B cell (primary cell): ENCODE results near the gene NUP214. TPM values are rescaled to one million over a fixed set of nuclear protein-coding genes. Genes with fewer than 3 reads are reported as not detected.

ENCODE experiments used
- ATAC-seq: fragments of 200-7000 bp; cut with Tn5 transposase; one replicate; pipeline ENCODE4 v1.10.0; 2021; ENCODE audit warnings: low read depth, mild to moderate bottlenecking, moderate number of reproducible peaks, moderate library complexity
- CTCF ChIA-PET: fragments of 350-600 bp; sonication (Branson Sonifier 250); formaldehyde crosslinking; loops from one replicate; lab custom pipeline; 2021; ENCODE audit warnings: antibody characterized with exemption, inconsistent platforms; lab: Charles Lee
- POLR2A ChIA-PET: fragments of 350-600 bp; sonication (Branson Sonifier 250); formaldehyde crosslinking; loops from one replicate; lab custom pipeline; 2021; ENCODE audit warnings: antibody characterized with exemption; lab: Charles Lee
- DNase-seq: peaks from one replicate; pipeline ENCODE4 v3.0.0; 2013
- H2AFZ ChIP-seq: 2 replicates; pipeline ENCODE4 v1.6.1; 2012; ENCODE audit warnings: mild to moderate bottlenecking, low read depth, low read length; ENCODE audit not compliant: insufficient read depth, poor library complexity, severe bottlenecking
- H3K27ac ChIP-seq, 2 donors: 1 replicate in 1 of 2; 2 replicates in 1 of 2; pipeline ENCODE4 v1.5.1; 2012 to 2013; ENCODE audit warnings: low read length in 2 of 2, mild to moderate bottlenecking in 2 of 2, moderate library complexity in 1 of 2
- H3K27me3 ChIP-seq, 4 experiments: fragments of 200-600 bp in 1 of 4; sonication (generic) in 1 of 4; replicated peaks in 1 of 4; 1 replicate in 2 of 4; 2 replicates in 2 of 4; pipeline versions ENCODE4 v1.6.1 to v1.7.0; 2013 to 2016; ENCODE audit warnings: low read length in 3 of 4, mild to moderate bottlenecking in 2 of 4, mixed read lengths in 1 of 4, moderate library complexity in 1 of 4; ENCODE audit not compliant: insufficient read depth in 4 of 4, control insufficient read depth in 3 of 4; ENCODE audit errors: control extremely low read depth in 1 of 4
- H3K36me3 ChIP-seq, 2 experiments: replicated peaks in 1 of 2; 1 replicate in 1 of 2; 2 replicates in 1 of 2; pipeline versions ENCODE4 v1.6.1 to v1.7.1; 2013; ENCODE audit warnings: low read length in 1 of 2; ENCODE audit not compliant: insufficient read depth in 2 of 2, control insufficient read depth in 1 of 2; ENCODE audit errors: control extremely low read depth in 1 of 2, extremely low read depth in 1 of 2
- H3K4me1 ChIP-seq, 2 donors: fragments of 200-600 bp in 1 of 2; sonication (generic) in 1 of 2; 1 replicate in 1 of 2; 2 replicates in 1 of 2; pipeline versions ENCODE4 v1.5.1 to v1.6.1; 2013 to 2017; ENCODE audit warnings: low read length in 2 of 2; ENCODE audit not compliant: control insufficient read depth in 2 of 2, insufficient read depth in 2 of 2
- H3K4me2 ChIP-seq: replicated peaks from 2 replicates; pipeline ENCODE3; 2012; ENCODE audit warnings: mild to moderate bottlenecking, low read depth, low read length; ENCODE audit not compliant: poor library complexity, severe bottlenecking
- H3K4me3 ChIP-seq, 5 experiments: fragments of 200-600 bp in 1 of 5; sonication (generic) in 1 of 5; 1 replicate in 3 of 5; 2 replicates in 2 of 5; pipeline versions ENCODE4 v1.5.1 to v1.7.0; 2011 to 2016; ENCODE audit warnings: low read length in 4 of 5, mild to moderate bottlenecking in 4 of 5, low read depth in 2 of 5, control low read depth in 1 of 5, moderate library complexity in 1 of 5; ENCODE audit not compliant: insufficient read depth in 1 of 5; ENCODE audit errors: control extremely low read depth in 1 of 5, extremely low read depth in 1 of 5
- H3K79me2 ChIP-seq: fragments of 200-600 bp; sonication (generic); one replicate; pipeline ENCODE4 v1.6.0; 2016; ENCODE audit warnings: low read length; ENCODE audit not compliant: control insufficient read depth, insufficient read depth
- H3K9ac ChIP-seq: fragments of 200-600 bp; sonication (generic); 2 replicates; pipeline ENCODE4 v1.6.1; 2017; ENCODE audit warnings: mild to moderate bottlenecking, low read length, moderate library complexity
- H3K9me3 ChIP-seq, 3 donors: one replicate each; pipeline versions ENCODE4 v1.6.1 to v1.7.1; 2013; ENCODE audit warnings: low read length in 2 of 3; ENCODE audit not compliant: control insufficient read depth in 2 of 3, insufficient read depth in 1 of 3; ENCODE audit errors: control extremely low read depth in 1 of 3
- H4K20me1 ChIP-seq: 2 replicates; pipeline ENCODE4 v1.6.0; 2012; ENCODE audit warnings: mild to moderate bottlenecking, low read length; ENCODE audit not compliant: insufficient read depth, control insufficient read depth, poor library complexity, severe bottlenecking
- H3K27ac Mint-ChIP-seq: one replicate; pipeline ENCODE4 v1.8.0; 2021; ENCODE audit warnings: mixed read lengths
- H3K27me3 Mint-ChIP-seq: one replicate; pipeline ENCODE4 v1.8.0; 2021; ENCODE audit warnings: mixed read lengths
- H3K4me1 Mint-ChIP-seq: one replicate; pipeline ENCODE4 v1.8.0; 2021; ENCODE audit warnings: mixed read lengths
- H3K4me3 Mint-ChIP-seq: one replicate; pipeline ENCODE4 v1.8.0; 2021; ENCODE audit warnings: mixed read lengths
- H3K9me3 Mint-ChIP-seq: one replicate; pipeline ENCODE4 v1.8.0; 2022; ENCODE audit warnings: mixed read lengths; ENCODE audit not compliant: insufficient read depth
- EZH2 ChIP-seq: IDR thresholded peaks from 2 replicates; pipeline ENCODE4 v1.6.1; 2012; ENCODE audit warnings: borderline replicate concordance, low read depth, mild to moderate bottlenecking, moderate library complexity, low read length; ENCODE audit not compliant: insufficient read depth, poor library complexity, severe bottlenecking
- WGBS: methylation state at CpG from one replicate; pipeline ENCODE4 v1.1.5; 2013; ENCODE audit warnings: missing lambda C conversion rate; ENCODE audit not compliant: insufficient coverage; 5-methylcytosine and 5-hydroxymethylcytosine counted together
- intact Hi-C: fragments of 100-400 bp; cut with micrococcal nuclease; formaldehyde crosslinking; loops from one replicate; pipeline ENCODE4 v1.10.0; 2022
- polyA plus RNA-seq: library from polyadenylated mRNA; depleted of rRNA; stranded (reverse); fragments of >200 nt; gene quantifications from 2 replicates; pipeline ENCODE4 v1.2.3, GENCODE V29; 2012
- total RNA-seq, 2 donors: library from RNA; stranded (reverse); fragments of 120-200 nt in 1 of 2; gene quantifications; 1 replicate in 1 of 2; 2 replicates in 1 of 2; pipeline versions ENCODE4 v1.2.3 to v1.2.4, GENCODE V29; 2013 to 2022
- TF ChIP-seq, protein P1 (sequence below): fragments of 200-600 bp; IDR thresholded peaks from one replicate; pipeline ENCODE4 v1.8.0; 2022; ENCODE audit warnings: antibody characterized with exemption, mild to moderate bottlenecking

Gene NUP214
- total and polyA plus RNA-seq, 2 donors (not counting 1 experiment from before 2014, with no cell fraction given) = 19.0 to 94.6 TPM

DNA sequence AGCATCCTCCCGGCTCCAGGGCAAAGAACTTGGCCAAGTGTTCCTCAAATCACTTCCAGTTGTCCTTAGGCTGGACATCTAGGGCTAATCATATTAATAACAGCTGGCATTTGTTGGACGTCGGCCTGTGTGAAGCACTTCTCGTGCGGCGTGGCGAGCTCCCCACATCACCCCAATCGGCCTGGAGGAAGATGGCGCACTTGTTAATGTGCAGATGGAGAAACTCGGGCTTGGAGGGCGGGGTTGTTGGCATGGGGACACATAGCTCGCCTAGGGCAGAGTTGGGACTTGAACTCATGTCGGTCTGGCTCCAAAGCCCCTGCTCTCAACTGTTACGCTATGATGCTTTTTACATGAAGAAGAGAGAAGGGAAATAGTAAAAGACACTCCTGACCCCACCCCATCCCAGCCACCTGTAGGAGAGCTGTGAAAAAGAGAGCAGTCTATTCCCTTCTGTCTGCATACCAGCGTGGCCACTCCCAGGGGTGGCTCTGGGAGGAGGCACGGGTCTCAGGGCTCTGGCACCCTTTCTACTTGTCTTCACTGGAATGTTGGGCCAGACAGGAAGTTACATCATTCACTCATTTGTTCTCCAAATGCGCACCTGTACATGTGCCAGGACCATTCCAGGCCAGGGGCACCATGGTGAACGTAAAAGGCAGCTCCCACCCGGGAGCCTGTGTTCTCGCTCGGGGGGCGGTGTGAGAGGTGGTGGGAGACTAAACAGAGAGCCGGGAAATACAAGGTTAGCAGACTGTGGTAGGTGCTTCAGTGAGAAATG is 12.8 kb upstream of the NUP214 start:
- Mint-ChIP-seq H3K4me1 (no peaks in the 10 kb centered on the region), H3K27me3 (peaks cover 9% of the 10 kb centered on the region), H3K4me3 (no peak overlapping the region), H3K27ac (no peak overlapping the region), H3K9me3 (no peaks in the 10 kb centered on the region)
- no peaks in the 10 kb centered on the region for H3K79me2 ChIP-seq
- H3K36me3 ChIP-seq = no peaks in the 10 kb centered on the region
- no peak overlapping the region for H3K4me3 ChIP-seq
- ChIA-PET CTCF (interaction anchor here (0.7 to 1.3 kb wide), 2 partner anchors 12 to 31 kb away, joined by 3 read pairs; no protein-coding TSS in a partner anchor), POLR2A (no interaction called here)
- TF ChIP-seq, protein P1, sequence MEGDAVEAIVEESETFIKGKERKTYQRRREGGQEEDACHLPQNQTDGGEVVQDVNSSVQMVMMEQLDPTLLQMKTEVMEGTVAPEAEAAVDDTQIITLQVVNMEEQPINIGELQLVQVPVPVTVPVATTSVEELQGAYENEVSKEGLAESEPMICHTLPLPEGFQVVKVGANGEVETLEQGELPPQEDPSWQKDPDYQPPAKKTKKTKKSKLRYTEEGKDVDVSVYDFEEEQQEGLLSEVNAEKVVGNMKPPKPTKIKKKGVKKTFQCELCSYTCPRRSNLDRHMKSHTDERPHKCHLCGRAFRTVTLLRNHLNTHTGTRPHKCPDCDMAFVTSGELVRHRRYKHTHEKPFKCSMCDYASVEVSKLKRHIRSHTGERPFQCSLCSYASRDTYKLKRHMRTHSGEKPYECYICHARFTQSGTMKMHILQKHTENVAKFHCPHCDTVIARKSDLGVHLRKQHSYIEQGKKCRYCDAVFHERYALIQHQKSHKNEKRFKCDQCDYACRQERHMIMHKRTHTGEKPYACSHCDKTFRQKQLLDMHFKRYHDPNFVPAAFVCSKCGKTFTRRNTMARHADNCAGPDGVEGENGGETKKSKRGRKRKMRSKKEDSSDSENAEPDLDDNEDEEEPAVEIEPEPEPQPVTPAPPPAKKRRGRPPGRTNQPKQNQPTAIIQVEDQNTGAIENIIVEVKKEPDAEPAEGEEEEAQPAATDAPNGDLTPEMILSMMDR = no peak
- no peak for TF ChIP-seq EZH2
- H2AFZ ChIP-seq = no peak overlapping the region
- no peak overlapping the region for H3K27ac ChIP-seq
- H3K4me1 ChIP-seq = no peaks in the 10 kb centered on the region
- no peak for ATAC-seq
- H3K4me2 ChIP-seq = no peak overlapping the region
- H3K9me3 ChIP-seq = no peaks in the 10 kb centered on the region
- WGBS = 92% methylated on average over 14 of the region's 23 CpGs
- intact Hi-C loops = no loop called here
- no peak for DNase-seq
- H4K20me1 ChIP-seq = no peaks in the 10 kb centered on the region
- H3K27me3 ChIP-seq = peaks cover 0 to 6% (median 0%) of the 10 kb centered on the region in 4 experiments
- no peak overlapping the region for H3K9ac ChIP-seq

DNA sequence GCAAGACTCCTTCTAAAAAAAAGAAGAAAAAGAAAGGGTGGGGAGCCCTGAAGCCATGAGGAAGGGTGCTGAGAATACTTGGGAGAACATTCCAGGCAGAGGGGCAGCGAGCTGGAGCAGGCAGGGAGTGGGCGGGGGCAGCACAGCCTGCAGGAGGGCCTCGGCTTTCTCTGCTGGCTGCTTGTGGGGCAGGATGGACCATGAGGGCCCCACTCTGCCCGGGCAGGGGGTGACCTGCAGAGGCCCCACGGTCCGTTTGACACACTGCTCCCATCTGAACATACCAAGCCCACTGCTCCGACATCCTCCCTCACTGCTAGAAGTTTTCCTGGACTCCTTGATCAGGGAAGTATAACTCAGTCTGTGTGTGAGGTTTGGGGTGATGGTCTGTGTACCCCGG is 11.7 kb upstream of the NUP214 start:
- Mint-ChIP-seq H3K9me3 (no peaks in the 10 kb centered on the region), H3K27me3 (peaks cover 9% of the 10 kb centered on the region), H3K4me1 (no peaks in the 10 kb centered on the region), H3K27ac (no peak overlapping the region), H3K4me3 (no peak overlapping the region)
- ATAC-seq (no peak), DNase-seq (no peak)
- Histone ChIP-seq H3K4me2 (no peak overlapping the region), H3K27ac (no peak overlapping the region), H3K36me3 (no peaks in the 10 kb centered on the region), H3K27me3 (peaks cover 0 to 10% (median under 1%) of the 10 kb centered on the region in 4 experiments), H3K9me3 (no peaks in the 10 kb centered on the region), H4K20me1 (no peaks in the 10 kb centered on the region), H3K9ac (no peak overlapping the region), H3K4me1 (no peaks in the 10 kb centered on the region), H2AFZ (no peak overlapping the region), H3K4me3 (no peak overlapping the region), H3K79me2 (no peaks in the 10 kb centered on the region)
- intact Hi-C loops = no loop called here
- CTCF ChIA-PET = no interaction called here
- POLR2A ChIA-PET = no interaction called here
- no peak for TF ChIP-seq EZH2
- TF ChIP-seq, protein P1 = no peak
- 94% methylated on average over 6 of the region's 8 CpGs for WGBS
